Bronchial epithelial cell (primary cell): ENCODE measurements around the gene PIGX. TPM values are rescaled to one million over a fixed set of nuclear protein-coding genes. Genes with fewer than 3 reads are reported as not detected.
"Not testable (repeated sequence)": the region's sequence is repeated elsewhere in the genome, so short reads cannot be mapped to it uniquely, and the experiment has no call there.

Experiments
- DNase-seq: peaks from one replicate; pipeline ENCODE4 v3.0.0-alpha.2; 2010; ENCODE audit warnings: low read depth
- FAIRE-seq: peaks from 2 replicates; lab custom pipeline; 2011; peaks lifted over from hg19 to GRCh38; lab: Jason Lieb, UNC
- H3K27me3 ChIP-seq: 2 replicates; pipeline ENCODE4 v1.5.1; 2011; ENCODE audit warnings: low read length; ENCODE audit not compliant: control insufficient read depth, insufficient read depth
- H3K36me3 ChIP-seq: 2 replicates; pipeline ENCODE4 v1.5.1; 2011; ENCODE audit warnings: low read length; ENCODE audit not compliant: control insufficient read depth, insufficient read depth
- H3K4me3 ChIP-seq: 2 replicates; pipeline ENCODE4 v1.5.1; 2011; ENCODE audit warnings: mild to moderate bottlenecking, low read depth, low read length, control low read depth
- total RNA-seq: library from RNA; depleted of rRNA; stranded (reverse); fragments of >200 nt; gene quantifications from 2 replicates; pipeline ENCODE4 v1.2.1, GENCODE V29; 2014
- TF ChIP-seq, protein P1 (sequence below): IDR thresholded peaks from 2 replicates; pipeline ENCODE4 v1.5.1; 2011; ENCODE audit warnings: mild to moderate bottlenecking, moderate library complexity, low read length, control low read depth, inconsistent platforms; ENCODE audit not compliant: insufficient read depth, severe bottlenecking

Gene PIGX
- total RNA-seq, 1 donor from 2014 or later = 22.4 TPM

DNA sequence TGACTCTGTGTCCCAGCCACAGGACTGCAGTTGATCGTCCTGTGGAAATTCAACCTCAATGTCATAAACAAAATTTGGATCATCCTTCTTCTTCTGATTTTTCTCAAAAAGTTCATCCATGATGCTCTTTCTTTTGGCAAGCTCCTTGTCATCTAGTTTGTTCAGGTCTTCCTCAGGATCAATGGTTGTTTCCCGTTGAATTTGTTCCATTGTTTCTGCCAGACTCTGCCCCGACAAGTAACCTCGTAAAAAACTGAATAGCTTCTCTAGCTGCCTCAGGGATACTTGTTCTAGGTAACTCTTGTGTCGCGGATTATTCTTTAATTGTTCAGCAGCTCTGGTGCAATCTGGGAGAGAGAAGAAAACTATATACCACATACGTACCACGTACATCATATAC, 4.6 kb upstream of the PIGX start:
- Histone ChIP-seq H3K36me3 (no peaks in the 10 kb centered on the region), H3K27me3 (no peaks in the 10 kb centered on the region), H3K4me3 (no peak overlapping the region)
- DNase-seq = no peak
- FAIRE-seq = no peak
- TF ChIP-seq, protein P1, sequence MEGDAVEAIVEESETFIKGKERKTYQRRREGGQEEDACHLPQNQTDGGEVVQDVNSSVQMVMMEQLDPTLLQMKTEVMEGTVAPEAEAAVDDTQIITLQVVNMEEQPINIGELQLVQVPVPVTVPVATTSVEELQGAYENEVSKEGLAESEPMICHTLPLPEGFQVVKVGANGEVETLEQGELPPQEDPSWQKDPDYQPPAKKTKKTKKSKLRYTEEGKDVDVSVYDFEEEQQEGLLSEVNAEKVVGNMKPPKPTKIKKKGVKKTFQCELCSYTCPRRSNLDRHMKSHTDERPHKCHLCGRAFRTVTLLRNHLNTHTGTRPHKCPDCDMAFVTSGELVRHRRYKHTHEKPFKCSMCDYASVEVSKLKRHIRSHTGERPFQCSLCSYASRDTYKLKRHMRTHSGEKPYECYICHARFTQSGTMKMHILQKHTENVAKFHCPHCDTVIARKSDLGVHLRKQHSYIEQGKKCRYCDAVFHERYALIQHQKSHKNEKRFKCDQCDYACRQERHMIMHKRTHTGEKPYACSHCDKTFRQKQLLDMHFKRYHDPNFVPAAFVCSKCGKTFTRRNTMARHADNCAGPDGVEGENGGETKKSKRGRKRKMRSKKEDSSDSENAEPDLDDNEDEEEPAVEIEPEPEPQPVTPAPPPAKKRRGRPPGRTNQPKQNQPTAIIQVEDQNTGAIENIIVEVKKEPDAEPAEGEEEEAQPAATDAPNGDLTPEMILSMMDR = no peak

DNA sequence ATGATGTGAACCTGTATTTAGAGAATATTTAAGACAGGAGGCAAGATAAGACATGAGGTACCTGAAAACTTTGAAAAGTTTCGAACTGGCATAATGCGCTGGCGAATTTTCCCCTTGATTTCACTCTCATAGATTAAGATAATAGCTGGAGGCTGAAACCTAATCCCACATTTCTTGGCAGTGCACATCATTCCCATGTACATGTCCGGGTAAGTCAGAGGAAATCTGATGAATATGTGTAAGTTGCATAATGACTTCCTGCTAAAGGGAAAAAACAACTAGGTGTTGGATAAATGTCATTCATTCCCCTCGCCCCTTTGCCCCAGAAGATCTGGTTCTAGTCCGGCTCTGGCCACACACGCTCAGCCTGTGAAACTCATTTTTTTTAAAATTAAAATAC, 3.7 kb upstream of the PIGX start:
- H3K4me3 ChIP-seq = no peak overlapping the region
- FAIRE-seq = no peak
- no peaks in the 10 kb centered on the region for H3K36me3 ChIP-seq
- TF ChIP-seq, protein P1 = no peak
- H3K27me3 ChIP-seq = no peaks in the 10 kb centered on the region
- DNase-seq = peak; percentile 77

DNA sequence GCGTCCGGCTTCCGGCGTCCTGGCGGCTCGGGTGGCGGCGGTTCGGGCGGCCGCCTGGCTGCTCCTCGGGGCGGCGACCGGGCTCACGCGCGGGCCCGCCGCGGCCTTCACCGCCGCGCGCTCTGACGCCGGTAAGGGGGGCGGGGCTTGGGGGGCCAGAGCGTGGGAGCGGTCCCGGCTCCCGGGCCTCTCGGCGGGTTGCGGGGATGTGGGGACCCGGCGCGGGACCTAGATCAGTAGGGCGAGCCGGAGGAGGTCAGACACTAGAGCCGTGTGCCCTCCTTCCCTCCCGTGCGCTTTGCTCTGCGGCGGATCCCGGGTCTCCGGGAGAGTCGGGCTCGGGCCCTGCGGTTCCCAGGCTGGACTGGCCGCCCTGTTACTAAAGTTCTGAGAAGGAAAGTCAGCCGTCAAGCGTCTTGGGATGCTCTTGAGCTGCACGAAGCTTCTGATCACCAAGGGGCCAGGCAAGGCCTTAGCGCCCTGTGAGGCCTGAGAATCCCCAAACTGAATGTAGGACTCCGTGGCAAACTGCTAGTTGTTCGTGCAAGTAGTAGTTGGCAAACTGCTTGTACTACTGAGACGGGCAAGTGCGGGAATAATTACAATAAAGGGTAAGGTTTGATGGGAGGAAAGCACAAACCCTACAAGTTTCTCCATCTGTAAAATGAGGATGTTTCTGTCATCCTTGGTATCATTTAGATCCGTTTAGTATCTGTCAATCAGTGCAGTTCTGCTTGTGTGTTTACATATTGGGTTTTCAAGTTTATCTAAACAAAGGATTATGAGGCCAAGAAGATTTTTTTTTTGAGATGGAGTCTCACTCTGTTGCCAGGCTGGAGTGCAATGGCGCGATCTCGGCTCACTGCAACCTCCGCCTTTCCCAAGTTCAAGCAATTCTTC, 587 bp downstream of the PIGX start:
- peak; percentile 32 for DNase-seq
- no peak for FAIRE-seq

DNA sequence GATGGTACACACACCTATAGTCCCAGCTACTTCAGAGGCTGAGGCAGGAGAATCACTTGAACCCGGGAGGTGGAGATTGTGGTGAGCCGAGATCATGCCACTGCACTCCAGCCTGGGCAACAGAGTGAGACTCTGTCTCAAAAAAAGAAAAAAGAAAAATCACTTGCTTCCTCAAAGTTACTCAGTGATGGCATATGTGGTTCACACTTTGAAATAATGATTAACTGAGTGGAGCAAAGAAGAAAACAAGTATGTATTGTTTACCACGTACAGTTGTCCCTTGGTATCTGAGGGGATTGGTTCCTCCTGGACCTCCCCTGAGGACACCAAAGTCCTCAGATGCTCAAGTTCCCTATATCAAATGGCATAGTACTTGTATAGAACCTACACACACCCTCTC, 5.0 kb downstream of the PIGX start:
- H3K4me3 ChIP-seq, H3K36me3 ChIP-seq, FAIRE-seq, DNase-seq, H3K27me3 ChIP-seq: not testable (repeated sequence)

More for the DNA sequence above, 587 bp downstream of the PIGX start:
- TF ChIP-seq, protein P1 = no peak
- H3K36me3 ChIP-seq = no peaks in the 10 kb centered on the region
- H3K4me3 ChIP-seq = peak overlapping the region; percentile 69
- no peaks in the 10 kb centered on the region for H3K27me3 ChIP-seq

DNA sequence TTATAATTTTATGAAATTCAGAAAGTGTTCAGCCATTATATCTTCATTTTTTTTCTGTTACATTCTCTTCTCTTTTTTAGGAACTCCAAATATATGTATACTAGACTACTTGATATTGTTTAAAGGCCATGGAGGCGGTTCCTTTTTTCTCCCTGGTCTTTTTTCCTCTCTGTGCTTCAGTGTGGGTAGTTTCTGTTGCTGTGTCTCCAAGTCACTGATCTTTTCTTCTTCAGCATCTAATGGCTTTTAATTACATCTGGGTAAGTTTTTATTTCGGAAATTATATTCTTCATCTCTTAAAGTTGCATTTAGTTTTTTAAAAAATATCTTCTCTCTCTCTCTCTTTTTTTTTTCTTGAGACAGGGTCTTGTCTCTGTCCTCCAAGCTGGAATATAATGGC, 8.9 kb downstream of the PIGX start:
- TF ChIP-seq, protein P1 = no peak

DNA sequence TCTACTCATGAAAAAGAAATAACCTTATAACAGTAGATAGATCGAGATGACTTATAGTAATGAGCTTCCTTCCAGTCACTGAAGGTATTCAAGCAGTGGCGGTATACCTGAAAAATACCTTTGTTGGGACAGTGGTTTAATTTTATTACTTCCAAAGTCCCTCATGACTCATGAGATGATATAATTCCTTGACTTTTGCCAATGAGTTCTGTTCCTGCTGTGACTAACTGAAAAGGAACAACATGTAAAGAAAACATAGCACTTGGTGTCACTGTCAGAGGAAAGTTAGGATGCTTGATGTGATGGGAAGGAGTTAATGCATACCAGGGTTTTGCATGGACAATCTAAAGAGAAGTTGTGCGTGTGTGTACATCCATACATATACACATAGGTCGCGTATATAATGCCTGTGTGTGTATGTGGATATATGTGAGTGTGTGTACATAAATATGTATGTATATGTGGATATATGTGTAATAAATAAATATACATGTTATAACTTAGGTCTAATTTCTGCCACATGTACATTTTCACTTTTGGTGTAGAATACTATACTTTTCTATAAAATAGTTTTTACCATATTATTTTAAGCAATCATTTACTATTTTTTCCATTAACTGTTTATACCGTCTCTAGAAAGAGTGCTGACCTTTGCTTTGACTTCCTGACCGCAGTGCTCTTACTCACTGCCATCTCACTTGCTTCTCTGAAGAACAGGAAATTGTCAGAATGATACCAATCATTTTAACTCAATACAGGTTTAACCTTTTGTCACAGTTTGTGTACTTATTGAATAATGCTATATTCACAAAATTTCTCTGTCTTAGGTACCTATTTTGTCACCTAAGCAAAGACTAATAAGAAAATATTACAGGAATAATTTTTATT, 14.9 kb downstream of the PIGX start:
- TF ChIP-seq, protein P1 = no peak
- H3K4me3 ChIP-seq = no peak overlapping the region
- H3K27me3 ChIP-seq = no peaks in the 10 kb centered on the region
- FAIRE-seq (no peak), DNase-seq (peak; percentile 73)
- H3K36me3 ChIP-seq = no peaks in the 10 kb centered on the region

More for the DNA sequence above, 8.9 kb downstream of the PIGX start:
- H3K27me3 ChIP-seq = no peaks in the 10 kb centered on the region
- no peak for DNase-seq
- no peak for FAIRE-seq
- no peaks in the 10 kb centered on the region for H3K36me3 ChIP-seq
- no peak overlapping the region for H3K4me3 ChIP-seq
